A673 (cell line): Measurements from ENCODE around the gene KCNJ14. TPM values are rescaled to one million over a fixed set of nuclear protein-coding genes. Genes with fewer than 3 reads are reported as not detected.

Experiments
- BruUV-seq: library from RNA; stranded (reverse); fragments of 400-500 nt; replicated peaks from 2 replicates; lab custom pipeline; 2021; lab: Mats Ljungman, UMichigan
- CTCF ChIA-PET: fragments of 300-600 bp; sonication (Branson Sonifier 250); formaldehyde crosslinking; loops from one replicate; lab custom pipeline; 2022; ENCODE audit warnings: antibody characterized with exemption; lab: Charles Lee
- POLR2A ChIA-PET: fragments of 300-600 bp; sonication (Branson Sonifier 250); formaldehyde crosslinking; loops from one replicate; lab custom pipeline; 2022; ENCODE audit warnings: antibody characterized with exemption; ENCODE audit not compliant: low non-redundant PET; lab: Charles Lee
- DNase-seq: peaks from one replicate; pipeline ENCODE4 v3.0.0-alpha.2; 2015; ENCODE audit warnings: low spot score
- H3K27ac ChIP-seq: fragments of 200-600 bp; sonication (generic); 2 replicates; pipeline ENCODE4 v1.5.1; 2016; ENCODE audit warnings: mixed run types, low read depth, mild to moderate bottlenecking, mixed read lengths, antibody characterized with exemption, low read length; ENCODE audit not compliant: poor library complexity, severe bottlenecking
- H3K27me3 ChIP-seq: fragments of 200-600 bp; sonication (generic); replicated peaks from 2 replicates; pipeline ENCODE4 v1.6.1; 2017; ENCODE audit warnings: mixed run types, low read depth, mild to moderate bottlenecking, mixed read lengths, antibody characterized with exemption, low read length; ENCODE audit not compliant: insufficient read depth, poor library complexity
- H3K36me3 ChIP-seq: fragments of 200-600 bp; sonication (generic); 2 replicates; pipeline ENCODE4 v1.6.1; 2016; ENCODE audit warnings: mixed run types, mild to moderate bottlenecking, mixed read lengths, antibody characterized with exemption, low read length; ENCODE audit not compliant: insufficient read depth, poor library complexity, severe bottlenecking
- H3K4me1 ChIP-seq: fragments of 200-600 bp; sonication (generic); 2 replicates; pipeline ENCODE4 v1.6.1; 2017; ENCODE audit warnings: mixed run types, mild to moderate bottlenecking, mixed read lengths, antibody characterized with exemption, low read length; ENCODE audit not compliant: insufficient read depth, poor library complexity, severe bottlenecking
- H3K4me3 ChIP-seq: fragments of 200-600 bp; sonication (generic); 2 replicates; pipeline ENCODE4 v1.5.1; 2016; ENCODE audit warnings: low read depth, mixed run types, mild to moderate bottlenecking, mixed read lengths, low read length; ENCODE audit not compliant: poor library complexity, severe bottlenecking
- H3K9me3 ChIP-seq: fragments of 200-600 bp; sonication (generic); 2 replicates; pipeline ENCODE4 v1.6.1; 2016; ENCODE audit warnings: mixed run types, low read depth, mild to moderate bottlenecking, mixed read lengths, antibody characterized with exemption, low read length; ENCODE audit not compliant: poor library complexity, severe bottlenecking
- EZH2 ChIP-seq: fragments of 200-600 bp; sonication (generic); IDR thresholded peaks from 2 replicates; pipeline ENCODE4 v1.6.1; 2017; ENCODE audit warnings: borderline replicate concordance, low read depth, mild to moderate bottlenecking, mixed read lengths, antibody characterized with exemption, low read length; ENCODE audit not compliant: poor library complexity, severe bottlenecking
- intact Hi-C: fragments of 100-400 bp; cut with micrococcal nuclease; formaldehyde crosslinking; loops from one replicate; pipeline ENCODE4 v1.10.0; 2022; ENCODE audit not compliant: unreplicated experiment
- total RNA-seq: library from RNA; stranded (reverse); gene quantifications from 2 replicates; pipeline ENCODE4 v1.2.3, GENCODE V29; 2021
- TF ChIP-seq, protein P1 (sequence below): fragments of 300-800, 200-600 bp; sonication (generic); conservative IDR thresholded peaks from 2 replicates; pipeline ENCODE4 v1.5.1; 2017; ENCODE audit warnings: low read depth, mild to moderate bottlenecking, antibody characterized with exemption, low read length, moderate library complexity, mixed read lengths

Gene KCNJ14
- total RNA-seq, 1 experiment from 2014 or later = 6.5 TPM

DNA sequence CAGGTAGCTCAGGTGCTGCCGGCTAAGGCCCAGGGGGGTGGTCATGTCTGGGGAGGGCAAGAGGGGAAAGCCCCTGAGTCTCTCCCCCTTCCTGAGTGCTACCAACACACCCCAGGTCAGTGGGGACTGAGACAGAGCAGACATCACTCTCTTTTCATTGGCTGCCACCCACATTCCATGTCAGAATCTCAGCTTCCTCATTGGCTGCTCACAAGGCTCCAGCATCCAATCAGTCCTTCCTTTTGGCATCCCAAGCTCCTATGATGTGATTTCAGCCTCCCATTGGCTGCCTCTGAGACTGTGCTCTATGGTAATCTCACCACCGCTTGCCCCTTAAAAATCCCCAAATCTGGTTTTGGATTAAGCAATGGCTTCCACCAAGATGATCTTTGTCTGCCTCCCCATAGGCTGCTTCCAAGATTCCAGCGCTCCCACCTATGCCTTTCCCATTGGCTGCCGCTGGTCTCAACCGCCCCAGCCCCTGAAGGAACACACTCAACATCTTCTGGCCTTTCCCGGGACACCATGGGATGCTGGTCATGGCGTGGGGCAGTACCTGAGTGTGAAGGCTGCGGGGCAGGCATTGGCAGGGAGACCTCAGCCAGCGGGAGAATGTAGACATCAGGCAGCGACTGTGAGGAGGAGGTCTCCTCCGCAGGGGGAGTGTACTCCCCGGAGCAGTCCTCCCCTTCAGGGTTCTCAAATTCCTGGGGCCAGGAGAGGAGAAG lies 54.3 kb downstream of the KCNJ14 start:
- no peaks in the 10 kb centered on the region for H3K36me3 ChIP-seq
- no TSS peak for BruUV-seq
- DNase-seq = peak; percentile 52
- ChIA-PET POLR2A (no interaction called here), CTCF (interaction anchor here (1.0 kb wide), 1 partner anchor 79 kb away, joined by 3 read pairs; no protein-coding TSS in a partner anchor)
- H3K4me3 ChIP-seq = no peak overlapping the region
- no peak overlapping the region for H3K27ac ChIP-seq
- no peaks in the 10 kb centered on the region for H3K9me3 ChIP-seq
- H3K4me1 ChIP-seq = no peaks in the 10 kb centered on the region
- no peak for TF ChIP-seq EZH2
- intact Hi-C loops = no loop called here
- H3K27me3 ChIP-seq = no peaks in the 10 kb centered on the region

DNA sequence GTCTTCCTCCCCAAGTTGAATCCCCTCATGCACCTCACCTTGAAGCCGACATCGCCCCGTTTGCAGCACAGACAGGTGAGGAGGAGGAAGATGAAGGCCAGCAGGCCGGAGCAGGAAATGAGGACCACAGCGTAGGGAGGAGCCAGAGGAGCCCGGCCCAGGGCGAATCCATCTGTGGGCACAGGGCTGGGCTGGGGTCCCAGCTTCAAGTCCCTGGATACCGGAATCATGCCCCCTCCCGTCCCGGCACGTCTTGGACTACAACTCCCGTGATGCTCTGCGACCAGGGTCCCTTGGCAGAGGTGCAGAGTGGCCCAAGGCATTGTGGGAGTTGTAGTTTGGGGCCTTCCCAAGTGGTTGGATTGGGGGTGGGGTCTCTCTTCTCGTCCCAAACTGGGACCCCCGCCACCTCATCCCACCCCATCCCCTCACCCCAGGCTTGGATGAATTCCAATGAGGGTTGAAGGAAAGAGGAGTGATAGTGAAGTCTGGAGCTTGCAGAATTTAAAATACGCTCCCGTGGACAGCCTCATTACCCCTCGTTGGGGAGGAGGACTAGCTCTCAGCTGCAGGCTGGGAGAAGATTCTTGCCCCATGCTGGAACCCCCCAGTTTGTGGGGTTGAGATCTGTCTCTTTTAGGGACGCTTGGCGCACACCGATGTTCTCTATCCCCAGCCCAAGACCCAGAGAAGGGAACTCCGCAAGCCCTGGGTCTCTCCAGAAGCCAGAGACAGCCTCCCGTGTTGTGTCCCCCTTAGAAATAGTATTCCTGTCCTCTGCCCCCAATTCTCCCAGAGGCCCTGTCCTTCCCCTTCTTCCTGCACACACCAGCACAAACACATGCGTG lies 55.3 kb downstream of the KCNJ14 start:
- Histone ChIP-seq H3K27ac (no peak overlapping the region), H3K9me3 (no peaks in the 10 kb centered on the region), H3K27me3 (no peaks in the 10 kb centered on the region), H3K4me3 (peak overlapping the region; percentile 33), H3K4me1 (no peaks in the 10 kb centered on the region), H3K36me3 (no peaks in the 10 kb centered on the region)
- ChIA-PET POLR2A (no interaction called here), CTCF (interaction anchor here (0.6 kb wide), 1 partner anchor 74 kb away, joined by 3 read pairs; no protein-coding TSS in a partner anchor)
- no TSS peak for BruUV-seq
- intact Hi-C loops = no loop called here
- TF ChIP-seq, protein P1, sequence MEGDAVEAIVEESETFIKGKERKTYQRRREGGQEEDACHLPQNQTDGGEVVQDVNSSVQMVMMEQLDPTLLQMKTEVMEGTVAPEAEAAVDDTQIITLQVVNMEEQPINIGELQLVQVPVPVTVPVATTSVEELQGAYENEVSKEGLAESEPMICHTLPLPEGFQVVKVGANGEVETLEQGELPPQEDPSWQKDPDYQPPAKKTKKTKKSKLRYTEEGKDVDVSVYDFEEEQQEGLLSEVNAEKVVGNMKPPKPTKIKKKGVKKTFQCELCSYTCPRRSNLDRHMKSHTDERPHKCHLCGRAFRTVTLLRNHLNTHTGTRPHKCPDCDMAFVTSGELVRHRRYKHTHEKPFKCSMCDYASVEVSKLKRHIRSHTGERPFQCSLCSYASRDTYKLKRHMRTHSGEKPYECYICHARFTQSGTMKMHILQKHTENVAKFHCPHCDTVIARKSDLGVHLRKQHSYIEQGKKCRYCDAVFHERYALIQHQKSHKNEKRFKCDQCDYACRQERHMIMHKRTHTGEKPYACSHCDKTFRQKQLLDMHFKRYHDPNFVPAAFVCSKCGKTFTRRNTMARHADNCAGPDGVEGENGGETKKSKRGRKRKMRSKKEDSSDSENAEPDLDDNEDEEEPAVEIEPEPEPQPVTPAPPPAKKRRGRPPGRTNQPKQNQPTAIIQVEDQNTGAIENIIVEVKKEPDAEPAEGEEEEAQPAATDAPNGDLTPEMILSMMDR = no peak
- TF ChIP-seq EZH2 = no peak
- DNase-seq = peak; percentile 75

DNA sequence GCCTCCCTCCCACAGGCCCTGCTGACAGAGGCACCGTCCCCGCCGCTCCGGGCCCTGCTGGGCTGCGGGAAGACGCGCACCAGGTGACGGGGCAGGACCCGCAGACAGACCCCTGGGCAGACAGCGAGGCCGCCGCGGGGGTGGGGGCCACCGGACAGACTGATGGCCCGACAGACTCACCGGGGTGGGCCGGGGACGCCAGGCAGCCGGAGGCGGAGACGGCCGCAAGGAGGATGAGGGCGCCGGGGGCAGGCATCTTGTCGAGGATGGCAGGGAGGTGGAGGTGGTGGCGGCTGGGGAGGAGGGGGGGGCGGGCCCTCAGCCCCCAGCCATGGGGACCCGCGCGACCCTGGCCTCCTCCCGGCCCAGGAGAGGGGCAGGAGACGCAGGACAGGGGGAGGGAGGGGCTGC lies 56.0 kb downstream of the KCNJ14 start:
- DNase-seq = no peak
- Histone ChIP-seq H3K4me1 (no peaks in the 10 kb centered on the region), H3K36me3 (no peaks in the 10 kb centered on the region), H3K27ac (no peak overlapping the region), H3K9me3 (no peaks in the 10 kb centered on the region), H3K27me3 (no peaks in the 10 kb centered on the region), H3K4me3 (peak overlapping the region; percentile 33)
- no TSS peak for BruUV-seq
- no peak for TF ChIP-seq EZH2
- TF ChIP-seq, protein P1 = no peak
- intact Hi-C loops = no loop called here
- POLR2A ChIA-PET = no interaction called here
- CTCF ChIA-PET = interaction anchor here (0.6 kb wide), 1 partner anchor 73 kb away, joined by 3 read pairs; no protein-coding TSS in a partner anchor
